CD4-positive, alpha-beta T cell (primary cell): Measurements from ENCODE around the gene KRI1. TPM values are rescaled to one million over a fixed set of nuclear protein-coding genes. Genes with fewer than 3 reads are reported as not detected.
A peak's percentile ranks its signal among the peaks of the same experiment; 100 is the strongest.

Experiments used
- ATAC-seq: fragments of 200-7000 bp; cut with Tn5 transposase; one replicate; pipeline ENCODE4 v1.10.0; 2022; ENCODE audit warnings: mild to moderate bottlenecking; ENCODE audit not compliant: poor library complexity
- CTCF ChIA-PET: fragments of 350-600 bp; sonication (Branson Sonifier 250); formaldehyde crosslinking; loops from one replicate; lab custom pipeline; 2021; ENCODE audit warnings: antibody characterized with exemption, inconsistent platforms; lab: Charles Lee
- POLR2A ChIA-PET: fragments of 350-600 bp; sonication (Branson Sonifier 250); formaldehyde crosslinking; loops from one replicate; lab custom pipeline; 2021; ENCODE audit warnings: antibody characterized with exemption, inconsistent platforms; lab: Charles Lee
- DNase-seq, 14 experiments: peaks; one replicate each; pipeline ENCODE4 v3.0.0-alpha.2; 2013 to 2020; ENCODE audit warnings: mixed read lengths in 2 of 14
- H3K27ac ChIP-seq, 2 donors: one replicate each; pipeline versions ENCODE4 v1.5.1 to v1.7.0; 2013; ENCODE audit warnings: low read length in 2 of 2, low read depth in 1 of 2, mild to moderate bottlenecking in 1 of 2
- H3K27me3 ChIP-seq, 2 experiments: 1 replicate in 1 of 2; 2 replicates in 1 of 2; pipeline versions ENCODE4 v1.6.1 to v1.7.0; 2013; ENCODE audit warnings: low read length in 2 of 2, control low read depth in 1 of 2, mild to moderate bottlenecking in 1 of 2, moderate library complexity in 1 of 2; ENCODE audit not compliant: insufficient read depth in 2 of 2, control insufficient read depth in 1 of 2
- H3K36me3 ChIP-seq: one replicate; pipeline ENCODE4 v1.6.1; 2013; ENCODE audit warnings: low read length, control low read depth; ENCODE audit not compliant: insufficient read depth
- H3K4me1 ChIP-seq: one replicate; pipeline ENCODE4 v1.6.1; 2013; ENCODE audit warnings: low read length, control low read depth; ENCODE audit not compliant: insufficient read depth
- H3K4me3 ChIP-seq: one replicate; pipeline ENCODE4 v1.5.1; 2013; ENCODE audit warnings: mild to moderate bottlenecking, low read length, moderate library complexity
- H3K9me3 ChIP-seq, 2 experiments: 1 replicate in 1 of 2; 2 replicates in 1 of 2; pipeline versions ENCODE4 v1.6.1 to v1.7.0; 2013; ENCODE audit warnings: low read length in 2 of 2, mild to moderate bottlenecking in 2 of 2, control low read depth in 1 of 2, moderate library complexity in 1 of 2; ENCODE audit not compliant: control insufficient read depth in 1 of 2, insufficient read depth in 1 of 2
- H3K27ac Mint-ChIP-seq: one replicate; pipeline ENCODE4 v1.8.0; 2020; ENCODE audit warnings: mixed read lengths
- H3K27me3 Mint-ChIP-seq: one replicate; pipeline ENCODE4 v1.8.0; 2021; ENCODE audit warnings: mixed read lengths
- H3K36me3 Mint-ChIP-seq: one replicate; pipeline ENCODE4 v1.8.0; 2021; ENCODE audit warnings: low read depth, mixed read lengths
- H3K4me1 Mint-ChIP-seq: one replicate; pipeline ENCODE4 v1.8.0; 2021; ENCODE audit warnings: low read depth, mixed read lengths
- H3K4me3 Mint-ChIP-seq: one replicate; pipeline ENCODE4 v1.8.0; 2020; ENCODE audit warnings: mild to moderate bottlenecking, mixed read lengths
- H3K9me3 Mint-ChIP-seq: one replicate; pipeline ENCODE4 v1.8.0; 2020; ENCODE audit warnings: mixed read lengths
- intact Hi-C, 2 experiments: fragments of 100-400 bp; cut with DNase I in 1 of 2; cut with micrococcal nuclease in 1 of 2; formaldehyde crosslinking; loops; one replicate each; pipeline versions ENCODE4 v1.15.1 to v1.9.0; 2023 to 2025; cut with DNase I, micrococcal nuclease
- total RNA-seq, 174 experiments: library from RNA in 2 of 174; stranded (reverse) in 2 of 174; gene quantifications; one replicate each; pipeline ENCODE4 v1.2.3 and lab custom pipeline; 2021 to 2026
- TF ChIP-seq, protein P1 (sequence below): fragments of 200-600 bp; IDR thresholded peaks from one replicate; pipeline ENCODE4 v1.8.0; 2022; ENCODE audit warnings: antibody characterized with exemption, mild to moderate bottlenecking

The KRI1 gene
- total RNA-seq, 2 experiments from 2014 or later: 36.8 to 39.6 TPM

DNA sequence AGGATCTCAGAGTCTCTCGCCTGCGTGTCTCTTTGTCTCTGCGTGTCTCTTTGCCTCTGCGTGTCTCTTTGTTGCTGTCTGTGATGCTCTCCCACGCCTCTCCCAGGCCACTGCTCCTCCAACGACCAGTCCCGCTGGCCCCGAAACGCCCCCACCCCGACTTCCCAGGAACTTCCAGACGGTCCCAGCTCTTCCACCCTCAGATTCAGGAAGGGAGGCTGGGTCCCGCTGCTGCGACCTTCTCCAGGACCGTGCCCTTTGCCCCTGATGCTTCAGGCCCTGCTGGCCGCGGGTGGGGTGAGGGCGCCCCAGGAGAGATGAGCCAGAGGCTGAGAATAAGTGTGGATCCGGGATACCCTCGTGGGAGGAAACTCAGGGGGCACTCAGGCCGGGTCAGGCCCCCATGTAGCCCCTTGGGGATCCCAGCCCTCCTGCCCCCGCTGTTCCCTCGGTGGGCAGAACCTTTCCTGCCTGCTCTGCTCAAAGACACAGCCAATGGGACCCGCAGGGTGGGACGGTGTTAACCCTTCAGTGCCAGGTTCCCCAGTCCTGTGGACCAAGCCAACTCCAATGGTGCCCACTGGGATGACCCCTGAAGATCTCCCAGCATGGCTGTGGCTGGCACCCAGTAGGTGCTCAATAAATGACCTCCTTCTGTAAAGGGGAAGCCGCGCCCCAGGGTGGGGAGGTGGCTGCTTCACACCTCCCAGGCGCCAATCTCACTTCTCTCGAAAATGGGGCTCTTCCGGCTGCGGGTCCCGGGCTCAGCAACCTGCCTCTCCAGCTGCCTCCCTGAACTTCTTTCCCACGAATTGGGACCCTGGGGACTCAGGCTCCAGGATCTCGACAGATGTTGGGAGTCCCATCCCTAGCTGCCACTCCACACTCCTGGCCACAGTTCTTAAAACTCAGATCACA, 47.1 kb downstream of the KRI1 start:
- no peak overlapping the region for H3K27ac ChIP-seq
- ChIA-PET CTCF (no interaction called here), POLR2A (no interaction called here)
- peak overlapping the region; percentile 71 for H3K4me3 Mint-ChIP-seq
- H3K4me1 Mint-ChIP-seq: peaks cover 24% of the 10 kb centered on the region
- peaks cover 0 to 22% of the 10 kb centered on the region in 2 experiments for H3K9me3 ChIP-seq
- H3K4me1 ChIP-seq: peaks cover 41% of the 10 kb centered on the region
- H3K4me3 ChIP-seq: peak overlapping the region; percentile 49
- no peak overlapping the region for H3K27ac Mint-ChIP-seq
- TF ChIP-seq, protein P1, sequence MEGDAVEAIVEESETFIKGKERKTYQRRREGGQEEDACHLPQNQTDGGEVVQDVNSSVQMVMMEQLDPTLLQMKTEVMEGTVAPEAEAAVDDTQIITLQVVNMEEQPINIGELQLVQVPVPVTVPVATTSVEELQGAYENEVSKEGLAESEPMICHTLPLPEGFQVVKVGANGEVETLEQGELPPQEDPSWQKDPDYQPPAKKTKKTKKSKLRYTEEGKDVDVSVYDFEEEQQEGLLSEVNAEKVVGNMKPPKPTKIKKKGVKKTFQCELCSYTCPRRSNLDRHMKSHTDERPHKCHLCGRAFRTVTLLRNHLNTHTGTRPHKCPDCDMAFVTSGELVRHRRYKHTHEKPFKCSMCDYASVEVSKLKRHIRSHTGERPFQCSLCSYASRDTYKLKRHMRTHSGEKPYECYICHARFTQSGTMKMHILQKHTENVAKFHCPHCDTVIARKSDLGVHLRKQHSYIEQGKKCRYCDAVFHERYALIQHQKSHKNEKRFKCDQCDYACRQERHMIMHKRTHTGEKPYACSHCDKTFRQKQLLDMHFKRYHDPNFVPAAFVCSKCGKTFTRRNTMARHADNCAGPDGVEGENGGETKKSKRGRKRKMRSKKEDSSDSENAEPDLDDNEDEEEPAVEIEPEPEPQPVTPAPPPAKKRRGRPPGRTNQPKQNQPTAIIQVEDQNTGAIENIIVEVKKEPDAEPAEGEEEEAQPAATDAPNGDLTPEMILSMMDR: no peak
- H3K36me3 ChIP-seq: no peaks in the 10 kb centered on the region
- peak in 3 of 14 experiments; percentile 46 to 67 (median 47) for DNase-seq
- peaks cover 48% of the 10 kb centered on the region in 2 experiments for H3K27me3 ChIP-seq
- H3K27me3 Mint-ChIP-seq: peaks cover 55% of the 10 kb centered on the region
- no peak for ATAC-seq
- no peaks in the 10 kb centered on the region for H3K36me3 Mint-ChIP-seq
- no peaks in the 10 kb centered on the region for H3K9me3 Mint-ChIP-seq
- intact Hi-C loops: no loop called here

DNA sequence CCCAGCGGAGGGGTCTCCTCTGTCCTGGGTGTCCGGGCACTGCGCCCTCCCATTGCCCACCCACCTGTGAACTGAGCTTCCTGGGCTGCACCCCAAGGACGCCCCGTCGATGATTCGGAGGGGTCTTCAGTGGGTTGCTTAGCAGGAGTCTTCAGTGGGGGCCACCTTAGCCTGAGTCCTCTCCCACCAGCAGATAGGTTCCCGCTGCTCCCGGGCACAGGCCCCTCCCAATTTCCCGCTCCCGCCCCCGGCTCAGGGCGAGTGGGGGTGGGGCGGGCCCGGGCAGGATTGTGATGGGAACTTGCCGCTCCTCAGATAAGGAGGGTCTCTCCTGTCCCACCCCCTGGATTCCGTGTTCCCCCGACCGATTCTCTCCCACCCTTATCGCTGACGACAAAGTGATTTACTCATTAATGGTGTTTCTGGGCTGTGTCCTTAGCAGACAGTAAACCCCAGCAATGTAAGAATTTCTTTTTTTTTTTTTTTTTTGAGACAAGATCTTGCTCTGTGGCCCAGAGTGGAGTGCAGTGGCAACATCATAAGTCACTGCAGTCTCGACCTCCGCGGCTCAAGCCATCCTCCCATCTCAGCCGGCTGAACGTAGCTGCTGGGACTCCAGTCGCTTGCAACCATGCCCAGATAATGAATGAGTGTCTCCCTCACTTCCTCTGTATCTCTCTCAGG, 47.9 kb downstream of the KRI1 start:
- CTCF ChIA-PET: no interaction called here
- Mint-ChIP-seq H3K9me3 (no peaks in the 10 kb centered on the region), H3K4me1 (peaks cover 31% of the 10 kb centered on the region)

DNA sequence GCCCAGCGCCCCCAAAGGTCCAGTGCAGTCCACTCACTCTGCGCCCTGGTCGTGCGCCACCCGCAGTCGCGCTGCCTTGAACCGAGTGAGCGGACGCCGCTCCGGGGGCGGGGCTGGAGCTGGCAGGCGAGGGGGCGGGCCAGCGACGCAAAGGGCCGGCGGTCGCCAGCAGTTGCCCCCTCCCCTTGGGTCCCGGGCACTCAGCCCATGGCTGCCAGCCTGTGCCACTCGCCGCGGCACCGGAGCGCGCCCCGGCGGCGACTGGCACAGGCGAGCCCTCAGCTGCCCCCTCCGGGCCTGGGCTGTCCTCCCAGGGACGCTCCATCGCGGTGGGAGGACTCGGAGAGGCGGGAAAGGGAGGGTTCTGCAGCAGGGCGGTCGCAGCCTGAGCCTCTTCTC, 48.5 kb downstream of the KRI1 start, which contains the start of gene S1PR5:
Gene S1PR5, minus strand, starts transcription at position 87 of the 399 bp plus-strand sequence. CDS start 2,436 bp downstream, outside the sequence.
- H3K4me3 ChIP-seq: peak within 1 kb of the TSS; percentile 52
- no peak within 1 kb of the TSS for H3K27ac Mint-ChIP-seq
- ChIA-PET CTCF (no interaction called here), POLR2A (no interaction called here)
- DNase-seq (peak in 3 of 14 experiments; percentile 42 to 54 (median 43)), ATAC-seq (peak; percentile 11)
- H3K4me1 Mint-ChIP-seq: peaks cover 31% of the 10 kb centered on the region
- peak within 1 kb of the TSS; percentile 71 for H3K4me3 Mint-ChIP-seq
- no peak within 1 kb of the TSS for H3K27ac ChIP-seq
- H3K36me3 Mint-ChIP-seq: no peaks in the 10 kb centered on the region
- no peaks in the 10 kb centered on the region for H3K9me3 Mint-ChIP-seq
- peaks cover 65% of the 10 kb centered on the region for H3K27me3 Mint-ChIP-seq
- no peaks in the 10 kb centered on the region for H3K36me3 ChIP-seq
- intact Hi-C loops: no loop called here
- H3K9me3 ChIP-seq: peaks cover 0 to 22% of the 10 kb centered on the region in 2 experiments
- TF ChIP-seq, protein P1: no peak
- H3K4me1 ChIP-seq: peaks cover 38% of the 10 kb centered on the region
- peaks cover 56 to 58% of the 10 kb centered on the region in 2 experiments for H3K27me3 ChIP-seq

More for the DNA sequence above, 47.9 kb downstream of the KRI1 start:
- TF ChIP-seq, protein P1: no peak
- Histone ChIP-seq H3K4me1 (peaks cover 38% of the 10 kb centered on the region), H3K36me3 (no peaks in the 10 kb centered on the region), H3K27me3 (peaks cover 54 to 56% of the 10 kb centered on the region in 2 experiments), H3K9me3 (peaks cover 0 to 22% of the 10 kb centered on the region in 2 experiments), H3K4me3 (peak overlapping the region; percentile 49), H3K27ac (no peak overlapping the region)
- DNase-seq: peak in 4 of 14 experiments; percentile 34 to 66 (median 48)
- ATAC-seq: peak; percentile 52
- intact Hi-C loops: no loop called here
- POLR2A ChIA-PET: no interaction called here
- Mint-ChIP-seq H3K27me3 (peaks cover 63% of the 10 kb centered on the region), H3K27ac (no peak overlapping the region), H3K36me3 (no peaks in the 10 kb centered on the region), H3K4me3 (peak overlapping the region; percentile 71)
